HCT116 (cell line): Measurements from ENCODE around the gene LPAR5. TPM values are rescaled to one million over a fixed set of nuclear protein-coding genes. Genes with fewer than 3 reads are reported as not detected.

Source experiments
- ATAC-seq: fragments of 200-7000 bp; cut with Tn5 transposase; 2 replicates; pipeline ENCODE4 v1.9.1; 2020; ENCODE audit warnings: mild to moderate bottlenecking, moderate library complexity
- BruUV-seq: library from RNA; stranded (reverse); fragments of 400-500 nt; replicated peaks from 2 replicates; lab custom pipeline; 2021; lab: Mats Ljungman, UMichigan
- CTCF ChIA-PET: fragments of 300-600 bp; sonication (Branson Sonifier 250); formaldehyde crosslinking; loops from one replicate; lab custom pipeline; 2021; ENCODE audit warnings: antibody characterized with exemption; lab: Charles Lee
- POLR2A ChIA-PET: fragments of 300-600, 350-600 bp; sonication (Branson Sonifier 250); formaldehyde crosslinking; loops from one replicate; lab custom pipeline; 2021; ENCODE audit warnings: antibody characterized with exemption; lab: Charles Lee
- RAD21 ChIA-PET, 2 experiments: fragments of 300-600 bp; sonication (Branson Sonifier 250); formaldehyde crosslinking; loops; one replicate each; lab custom pipeline; 2023; ENCODE audit warnings: low total read pairs in 2 of 2; ENCODE audit not compliant: uncharacterized antibody in 2 of 2, unreplicated experiment in 2 of 2, low non-redundant PET in 1 of 2; lab: Charles Lee
- DNase-seq: peaks from one replicate; pipeline ENCODE4 v3.0.0-alpha.2; 2010; ENCODE audit warnings: low read depth, low spot score
- H2AFZ ChIP-seq: fragments of 200-600 bp; shearing (Covaris generic), sonication (generic); 2 replicates; pipeline ENCODE4 v1.6.1; 2017; ENCODE audit warnings: low read depth, mixed run types, mixed read lengths, antibody characterized with exemption, low read length; ENCODE audit not compliant: poor library complexity, severe bottlenecking
- H3K27ac ChIP-seq: 2 replicates; pipeline ENCODE4 v1.5.1; 2012; ENCODE audit warnings: low read depth, low read length
- H3K27me3 ChIP-seq: fragments of 200-600 bp; sonication (generic); 2 replicates; pipeline ENCODE4 v1.6.1; 2016; ENCODE audit warnings: mixed run types, low read length, mixed read lengths; ENCODE audit not compliant: insufficient read depth
- H3K36me3 ChIP-seq, 2 experiments: fragments of 200-500 bp in 1 of 2; fragments of 200-600 bp in 1 of 2; sonication (Bioruptor generic) in 1 of 2; sonication (generic) in 1 of 2; 2 replicates each; pipeline versions ENCODE4 v1.5.1 to v1.6.1; 2014 to 2016; ENCODE audit warnings: low read length in 2 of 2, inconsistent platforms in 1 of 2, mixed read lengths in 1 of 2, mixed run types in 1 of 2; ENCODE audit not compliant: insufficient read depth in 2 of 2, control insufficient read depth in 1 of 2
- H3K4me1 ChIP-seq, 2 experiments: fragments of 200-600 bp in 1 of 2; sonication (generic) in 1 of 2; 2 replicates each; pipeline versions ENCODE4 v1.5.1 to v1.6.1; 2012 to 2017; ENCODE audit warnings: low read length in 2 of 2, inconsistent platforms in 1 of 2, mild to moderate bottlenecking in 1 of 2, mixed read lengths in 1 of 2, mixed run types in 1 of 2, moderate library complexity in 1 of 2; ENCODE audit not compliant: insufficient read depth in 2 of 2, control insufficient read depth in 1 of 2
- H3K4me2 ChIP-seq: fragments of 200-600 bp; sonication (generic); 2 replicates; pipeline ENCODE4 v1.6.1; 2017; ENCODE audit warnings: mixed run types, low read length, mixed read lengths
- H3K4me3 ChIP-seq, 2 experiments: fragments of 200-600 bp in 1 of 2; sonication (generic) in 1 of 2; replicated peaks in 1 of 2; 2 replicates each; pipeline ENCODE4 v1.5.1; 2011 to 2016; ENCODE audit warnings: low read length in 2 of 2, control low read depth in 1 of 2, low read depth in 1 of 2, mild to moderate bottlenecking in 1 of 2, mixed read lengths in 1 of 2, mixed run types in 1 of 2
- H3K79me2 ChIP-seq: fragments of 200-600 bp; sonication (generic); 2 replicates; pipeline ENCODE4 v1.6.1; 2017; ENCODE audit warnings: mild to moderate bottlenecking, mixed run types, low read length, moderate library complexity, mixed read lengths; ENCODE audit not compliant: insufficient read depth
- H3K9ac ChIP-seq: fragments of 200-600 bp; sonication (generic); 2 replicates; pipeline ENCODE4 v1.6.1; 2016; ENCODE audit warnings: low read length, mixed read lengths
- H3K9me2 ChIP-seq: fragments of 200-600 bp; sonication (generic), shearing (Covaris generic); 2 replicates; pipeline ENCODE4 v1.6.1; 2017; ENCODE audit warnings: mixed run types, mild to moderate bottlenecking, moderate library complexity; ENCODE audit not compliant: insufficient read depth
- H3K9me3 ChIP-seq, 2 experiments: fragments of 200-500 bp in 1 of 2; fragments of 200-600 bp in 1 of 2; sonication (Bioruptor generic) in 1 of 2; sonication (generic) in 1 of 2; 2 replicates each; pipeline ENCODE4 v1.6.1; 2014 to 2017; ENCODE audit warnings: low read length in 2 of 2, mixed read lengths in 2 of 2, inconsistent platforms in 1 of 2, low read depth in 1 of 2, mild to moderate bottlenecking in 1 of 2, mixed run types in 1 of 2, moderate library complexity in 1 of 2; ENCODE audit not compliant: control insufficient read depth in 1 of 2, insufficient read depth in 1 of 2
- H4K20me1 ChIP-seq: fragments of 200-600 bp; sonication (generic), shearing (Covaris generic); 2 replicates; pipeline ENCODE4 v1.6.1; 2017; ENCODE audit warnings: mixed run types, mild to moderate bottlenecking, moderate library complexity; ENCODE audit not compliant: insufficient read depth
- ATF3 ChIP-seq: IDR thresholded peaks from 2 replicates; pipeline ENCODE4 v1.6.1; 2012
- CBX3 ChIP-seq: IDR thresholded peaks from 2 replicates; pipeline ENCODE4 v1.6.1; 2012; ENCODE audit warnings: low read depth
- CEBPB ChIP-seq: IDR thresholded peaks from 2 replicates; pipeline ENCODE4 v1.6.1; 2012; ENCODE audit warnings: low read depth
- EGR1 ChIP-seq: IDR thresholded peaks from 2 replicates; pipeline ENCODE4 v1.6.1; 2012; ENCODE audit warnings: low read depth
- EZH2 ChIP-seq: fragments of 200-600 bp; sonication (generic); IDR thresholded peaks from 2 replicates; pipeline ENCODE4 v1.6.1; 2017; ENCODE audit warnings: antibody characterized with exemption, mixed run types
- FOSL1 ChIP-seq: IDR thresholded peaks from 2 replicates; pipeline ENCODE4 v1.6.1; 2012; ENCODE audit warnings: low read depth
- POLR2AphosphoS5 ChIP-seq: IDR thresholded peaks from 2 replicates; pipeline ENCODE4 v1.6.1; 2011; ENCODE audit warnings: mild to moderate bottlenecking, low read depth, low read length, moderate library complexity
- RAD21 ChIP-seq: IDR thresholded peaks from 2 replicates; pipeline ENCODE4 v1.6.1; 2012; ENCODE audit warnings: low read depth, mild to moderate bottlenecking
- SP1 ChIP-seq: IDR thresholded peaks from 2 replicates; pipeline ENCODE4 v1.6.1; 2012; ENCODE audit warnings: low read depth
- SRF ChIP-seq: IDR thresholded peaks from 2 replicates; pipeline ENCODE4 v1.6.1; 2012; ENCODE audit warnings: low read depth
- TCF7L2 ChIP-seq: IDR thresholded peaks from 2 replicates; pipeline ENCODE4 v1.7.0; 2011; ENCODE audit warnings: borderline replicate concordance, inconsistent platforms; ENCODE audit not compliant: insufficient read depth, insufficient read length; ENCODE audit errors: extremely low read depth
- ZFX ChIP-seq: fragments of 450-650 bp; IDR thresholded peaks from 2 replicates; pipeline ENCODE4 v1.6.1; 2017
- intact Hi-C: fragments of 100-400 bp; cut with micrococcal nuclease; formaldehyde crosslinking; loops from 2 replicates; pipeline ENCODE4 v1.10.0; 2022
- total RNA-seq: library from RNA; stranded (reverse); gene quantifications from one replicate; pipeline ENCODE4 v1.2.1, GENCODE V29; 2021; ENCODE audit not compliant: unreplicated experiment
- TF ChIP-seq, protein P1 (sequence below): IDR thresholded peaks from 2 replicates; pipeline ENCODE4 v1.6.1; 2012; ENCODE audit warnings: low read depth

Gene LPAR5
- total RNA-seq, 1 experiment from 2014 or later, result 5.2 TPM

DNA sequence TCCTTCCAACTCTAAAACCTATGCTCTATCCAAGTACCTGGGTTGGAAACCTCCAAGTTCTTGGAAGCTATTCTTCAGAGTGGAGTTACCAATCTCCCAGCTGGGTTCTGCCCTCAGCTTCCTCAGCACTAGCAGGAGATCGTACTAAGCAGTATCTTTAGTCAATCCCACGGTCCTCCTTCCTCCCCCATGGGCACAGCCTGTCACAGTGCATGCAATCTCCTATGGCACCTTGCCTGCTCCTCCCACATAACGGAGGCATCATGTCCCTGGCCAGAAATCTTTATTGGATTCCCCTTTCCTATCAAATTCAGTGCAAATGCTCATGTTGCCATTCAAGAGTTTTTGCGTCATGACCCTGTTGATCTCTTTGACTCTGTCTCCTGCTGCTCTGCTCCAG lies 5.4 kb upstream of the LPAR5 start:
- DNase-seq, result no peak
- CTCF ChIA-PET, result no interaction called here
- H4K20me1 ChIP-seq, result no peaks in the 10 kb centered on the region
- H3K27ac ChIP-seq, result no peak overlapping the region
- POLR2A ChIA-PET, result no interaction called here
- no peaks in the 10 kb centered on the region for H3K9me2 ChIP-seq
- no peak overlapping the region for H3K4me3 ChIP-seq
- intact Hi-C loops, result no loop called here
- no TSS peak for BruUV-seq
- no peaks in the 10 kb centered on the region for H3K79me2 ChIP-seq
- H3K9me3 ChIP-seq, result peaks cover 0 to 10% of the 10 kb centered on the region in 2 experiments; a peak in 1 of 4 replicates
- no peak overlapping the region for H2AFZ ChIP-seq
- H3K4me2 ChIP-seq, result no peak overlapping the region
- H3K9ac ChIP-seq, result no peak overlapping the region
- H3K36me3 ChIP-seq, result no peaks in the 10 kb centered on the region
- peaks cover 6% of the 10 kb centered on the region; the same call in 1 of the 2 replicates for H3K27me3 ChIP-seq
- peaks cover 6 to 7% of the 10 kb centered on the region in 2 experiments for H3K4me1 ChIP-seq
- RAD21 ChIA-PET, result no interaction called here
- no peak for ATAC-seq
- TF ChIP-seq EGR1 (no peak), SP1 (no peak)
- TF ChIP-seq, all 23 proteins: peak for 0

DNA sequence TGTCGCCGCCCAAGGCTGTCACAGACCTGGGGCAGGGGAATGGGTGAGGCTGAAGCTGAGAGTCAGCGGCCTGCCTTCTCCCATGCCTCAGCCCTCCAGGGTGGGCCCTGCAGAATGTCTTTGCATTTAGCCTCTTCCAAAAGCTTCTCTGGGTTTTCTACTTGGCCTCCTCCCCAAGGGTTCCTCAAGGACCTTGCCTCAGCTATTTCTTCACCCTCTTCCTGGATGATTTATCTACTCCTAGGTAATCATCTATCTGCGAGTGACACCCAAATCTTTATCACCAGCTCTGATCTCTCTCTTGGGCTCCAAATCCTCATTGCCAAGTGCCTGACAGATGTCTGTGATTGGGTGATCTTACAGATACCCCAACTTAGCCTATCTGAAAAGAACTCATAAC lies 4.7 kb upstream of the LPAR5 start:
- no TSS peak for BruUV-seq
- ATAC-seq, result no peak
- H3K27me3 ChIP-seq, result peaks cover 6% of the 10 kb centered on the region; the same call in 1 of the 2 replicates
- TF ChIP-seq RAD21, result no peak
- no peak for TF ChIP-seq EZH2
- TF ChIP-seq ZFX, result no peak
- TF ChIP-seq, protein P1, sequence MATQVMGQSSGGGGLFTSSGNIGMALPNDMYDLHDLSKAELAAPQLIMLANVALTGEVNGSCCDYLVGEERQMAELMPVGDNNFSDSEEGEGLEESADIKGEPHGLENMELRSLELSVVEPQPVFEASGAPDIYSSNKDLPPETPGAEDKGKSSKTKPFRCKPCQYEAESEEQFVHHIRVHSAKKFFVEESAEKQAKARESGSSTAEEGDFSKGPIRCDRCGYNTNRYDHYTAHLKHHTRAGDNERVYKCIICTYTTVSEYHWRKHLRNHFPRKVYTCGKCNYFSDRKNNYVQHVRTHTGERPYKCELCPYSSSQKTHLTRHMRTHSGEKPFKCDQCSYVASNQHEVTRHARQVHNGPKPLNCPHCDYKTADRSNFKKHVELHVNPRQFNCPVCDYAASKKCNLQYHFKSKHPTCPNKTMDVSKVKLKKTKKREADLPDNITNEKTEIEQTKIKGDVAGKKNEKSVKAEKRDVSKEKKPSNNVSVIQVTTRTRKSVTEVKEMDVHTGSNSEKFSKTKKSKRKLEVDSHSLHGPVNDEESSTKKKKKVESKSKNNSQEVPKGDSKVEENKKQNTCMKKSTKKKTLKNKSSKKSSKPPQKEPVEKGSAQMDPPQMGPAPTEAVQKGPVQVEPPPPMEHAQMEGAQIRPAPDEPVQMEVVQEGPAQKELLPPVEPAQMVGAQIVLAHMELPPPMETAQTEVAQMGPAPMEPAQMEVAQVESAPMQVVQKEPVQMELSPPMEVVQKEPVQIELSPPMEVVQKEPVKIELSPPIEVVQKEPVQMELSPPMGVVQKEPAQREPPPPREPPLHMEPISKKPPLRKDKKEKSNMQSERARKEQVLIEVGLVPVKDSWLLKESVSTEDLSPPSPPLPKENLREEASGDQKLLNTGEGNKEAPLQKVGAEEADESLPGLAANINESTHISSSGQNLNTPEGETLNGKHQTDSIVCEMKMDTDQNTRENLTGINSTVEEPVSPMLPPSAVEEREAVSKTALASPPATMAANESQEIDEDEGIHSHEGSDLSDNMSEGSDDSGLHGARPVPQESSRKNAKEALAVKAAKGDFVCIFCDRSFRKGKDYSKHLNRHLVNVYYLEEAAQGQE, result no peak
- TF ChIP-seq POLR2AphosphoS5, result no peak
- TF ChIP-seq EGR1, result no peak
- TF ChIP-seq CBX3, result no peak
- TF ChIP-seq FOSL1, result no peak
- TF ChIP-seq CEBPB, result no peak
- no peak for TF ChIP-seq TCF7L2
- TF ChIP-seq SRF, result no peak
- TF ChIP-seq ATF3, result no peak
- DNase-seq, result no peak
- no peak overlapping the region for H3K4me3 ChIP-seq
- peaks cover 0 to 10% of the 10 kb centered on the region in 2 experiments; a peak in 1 of 4 replicates for H3K9me3 ChIP-seq
- H4K20me1 ChIP-seq, result no peaks in the 10 kb centered on the region
- intact Hi-C loops, result no loop called here
- POLR2A ChIA-PET, result interaction anchor here (0.6 kb wide), 1 partner anchor 49 kb away, joined by 3 read pairs; the partner anchor contains the start of gene ZNF384
- H3K9ac ChIP-seq, result no peak overlapping the region
- RAD21 ChIA-PET, result no interaction called here
- CTCF ChIA-PET, result no interaction called here
- H3K27ac ChIP-seq, result no peak overlapping the region
- no peak overlapping the region for H2AFZ ChIP-seq
- H3K4me2 ChIP-seq, result no peak overlapping the region
- peaks cover 8 to 14% of the 10 kb centered on the region in 2 experiments for H3K4me1 ChIP-seq
- no peaks in the 10 kb centered on the region for H3K36me3 ChIP-seq
- H3K9me2 ChIP-seq, result no peaks in the 10 kb centered on the region
- no peaks in the 10 kb centered on the region for H3K79me2 ChIP-seq
